GM18517 (cell line): ENCODE results near the gene ATG5.

Source experiments
- ATAC-seq: cut with Tn5 transposase; IDR thresholded peaks from one replicate; pipeline ENCODE4 v1.9.1; 2021; ENCODE audit warnings: mild to moderate bottlenecking, moderate library complexity; ENCODE audit not compliant: unreplicated experiment

The ATG5 gene

GRCh38 chr6:106325336-106326178 is at the start of gene ATG5:
Gene ATG5, minus strand, starts transcription at chr6:106325760. Its CDS starts 9,552 bp downstream, at chr6:106316208.
- peak; percentile 91 for ATAC-seq

- no peak for ATAC-seq
Measured at GRCh38 chr6:106373502-106374239, 48.1 kb upstream of the ATG5 start.

GRCh38 chr6:106372838-106373501 is 47.4 kb upstream of the ATG5 start:
- no peak for ATAC-seq

GRCh38 chr6:106370639-106371038 is 45.1 kb upstream of the ATG5 start:
- ATAC-seq: no peak

GRCh38 chr6:106369739-106370138 is 44.2 kb upstream of the ATG5 start:
- no peak for ATAC-seq

- ATAC-seq: no peak
Measured at GRCh38 chr6:106363401-106364138, 38.0 kb upstream of the ATG5 start.

GRCh38 chr6:106360989-106361430 is 35.5 kb upstream of the ATG5 start:
- ATAC-seq: peak; percentile 33

- peak; percentile 64 for ATAC-seq
Measured at GRCh38 chr6:106360410-106360988, 34.9 kb upstream of the ATG5 start, which contains the start of gene CRYBG1. Gene CRYBG1, plus strand, starts transcription at chr6:106360717. Its CDS starts 192 bp downstream, at chr6:106360909.

- ATAC-seq: no peak
Measured at GRCh38 chr6:106359959-106360409, 34.4 kb upstream of the ATG5 start.

- no peak for ATAC-seq
Measured at GRCh38 chr6:106356378-106356777, 30.8 kb upstream of the ATG5 start.

- ATAC-seq: no peak
Measured at GRCh38 chr6:106347219-106347618, 21.7 kb upstream of the ATG5 start.

GRCh38 chr6:106339334-106340029 is 13.9 kb upstream of the ATG5 start:
- ATAC-seq: no peak

GRCh38 chr6:106334646-106335448 is 9.3 kb upstream of the ATG5 start:
- no peak for ATAC-seq

- no peak for ATAC-seq
Measured at GRCh38 chr6:106324726-106325335, 729 bp downstream of the ATG5 start.

- no peak for ATAC-seq
Measured at GRCh38 chr6:106321940-106322339, 3.6 kb downstream of the ATG5 start.

GRCh38 chr6:106318851-106319250 is 6.7 kb downstream of the ATG5 start:
- ATAC-seq: no peak

- ATAC-seq: no peak
Measured at GRCh38 chr6:106318061-106318460, 7.5 kb downstream of the ATG5 start.

GRCh38 chr6:106316375-106316766 is 9.2 kb downstream of the ATG5 start:
- ATAC-seq: no peak
